ENCODE measurements around the gene GLRX.
A peak's percentile ranks its signal among the peaks of the same experiment; 100 is the strongest.
"Not testable (repeated sequence)": the region's sequence is repeated elsewhere in the genome, so short reads cannot be mapped to it uniquely, and the experiment has no call there.

The GLRX gene

GRCh38 chr5:95825495-95825894 lies 3.0 kb upstream of the GLRX start:
- peak; percentile 72 for DNase-seq

- DNase-seq = no peak
Measured at GRCh38 chr5:95824747-95825146, 2.2 kb upstream of the GLRX start.

- peak; percentile 88 for DNase-seq
Measured at GRCh38 chr5:95823738-95824609, 1.4 kb upstream of the GLRX start.

- peak; percentile 37 for DNase-seq
Measured at GRCh38 chr5:95823218-95823737, 752 bp upstream of the GLRX start.

- DNase-seq = peak; percentile 76
Measured at GRCh38 chr5:95822043-95822541, 434 bp downstream of the GLRX start.

- peak; percentile 32 for DNase-seq
Measured at GRCh38 chr5:95821110-95822021, 1.2 kb downstream of the GLRX start.

- DNase-seq = peak; percentile 91
Measured at GRCh38 chr5:95818181-95819147, 4.1 kb downstream of the GLRX start.

- DNase-seq = no peak
Measured at GRCh38 chr5:95817430-95817829, 5.1 kb downstream of the GLRX start.

GRCh38 chr5:95816776-95817175 lies 5.8 kb downstream of the GLRX start:
- DNase-seq = no peak

GRCh38 chr5:95816341-95816740 lies 6.2 kb downstream of the GLRX start:
- DNase-seq = no peak

- DNase-seq = no peak
Measured at GRCh38 chr5:95815155-95815729, 7.3 kb downstream of the GLRX start.

- not testable (repeated sequence) for DNase-seq
Measured at GRCh38 chr5:95813035-95813434, 9.5 kb downstream of the GLRX start.

- peak; percentile 48 for DNase-seq
Measured at GRCh38 chr5:95812074-95812471, 10.5 kb downstream of the GLRX start.

- DNase-seq = not testable (repeated sequence)
Measured at GRCh38 chr5:95811461-95812073, 11.0 kb downstream of the GLRX start.

GRCh38 chr5:95811126-95811423 lies 11.5 kb downstream of the GLRX start:
- DNase-seq = not testable (repeated sequence)

- no peak for DNase-seq
Measured at GRCh38 chr5:95810305-95811125, 12.0 kb downstream of the GLRX start.

GRCh38 chr5:95809414-95809960 lies 13.0 kb downstream of the GLRX start:
- no peak for DNase-seq

- peak; percentile 92 for DNase-seq
Measured at GRCh38 chr5:95808686-95809413, 13.7 kb downstream of the GLRX start.

- no peak for DNase-seq
Measured at GRCh38 chr5:95808013-95808685, 14.4 kb downstream of the GLRX start.

All from hematopoietic multipotent progenitor cell treated with erythropoietin and hydrocortisone succinate and interleukin-3 and kit ligand, for 4 days (in vitro differentiated cells).